Measurements from ENCODE around the gene ABCA7.

DNA sequence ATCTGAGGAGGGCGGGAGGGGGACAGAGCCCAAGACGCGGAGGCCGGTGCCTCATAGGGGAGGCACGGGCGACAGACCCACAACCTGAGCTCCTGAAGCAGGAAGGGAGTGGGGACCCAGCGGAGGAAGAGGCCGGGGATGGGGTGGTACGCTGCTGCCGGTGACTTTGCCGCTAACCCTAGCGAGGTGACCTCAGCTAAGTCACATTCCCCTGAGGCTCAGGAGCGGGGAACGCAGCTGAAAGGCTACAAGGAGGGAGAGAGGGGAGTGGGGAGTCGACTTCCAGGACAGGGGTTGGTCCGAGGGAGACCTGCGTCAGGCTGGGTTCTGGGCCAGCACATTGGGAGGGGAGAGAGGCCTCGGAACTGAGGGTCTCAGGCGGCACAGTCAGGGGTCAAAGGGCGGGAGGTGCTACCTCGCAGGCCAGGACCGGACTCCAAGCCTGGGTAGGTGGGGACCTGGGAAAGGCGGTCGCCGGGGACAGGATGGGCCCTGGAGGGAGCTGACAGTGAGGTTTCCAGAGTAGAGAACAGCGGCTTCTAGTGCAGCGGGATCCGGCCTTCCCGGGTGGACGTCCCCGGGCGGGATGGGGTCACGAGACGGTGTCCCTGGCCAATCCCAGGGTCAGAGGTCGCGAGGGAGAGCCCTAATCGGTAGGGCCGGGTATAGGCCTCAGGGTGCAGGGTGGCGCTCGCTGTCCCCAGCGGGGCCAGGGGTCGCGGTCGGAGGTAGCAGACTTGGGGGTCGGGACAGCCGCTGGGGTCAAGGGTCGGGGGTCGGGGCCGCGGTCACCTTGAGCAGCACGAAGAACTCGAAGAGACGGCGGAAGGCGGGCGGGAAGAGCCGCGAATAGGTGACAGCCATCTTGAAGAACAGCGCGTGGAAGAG lies 19.7 kb upstream of the ABCA7 start:
- TF ChIP-seq, protein P1, sequence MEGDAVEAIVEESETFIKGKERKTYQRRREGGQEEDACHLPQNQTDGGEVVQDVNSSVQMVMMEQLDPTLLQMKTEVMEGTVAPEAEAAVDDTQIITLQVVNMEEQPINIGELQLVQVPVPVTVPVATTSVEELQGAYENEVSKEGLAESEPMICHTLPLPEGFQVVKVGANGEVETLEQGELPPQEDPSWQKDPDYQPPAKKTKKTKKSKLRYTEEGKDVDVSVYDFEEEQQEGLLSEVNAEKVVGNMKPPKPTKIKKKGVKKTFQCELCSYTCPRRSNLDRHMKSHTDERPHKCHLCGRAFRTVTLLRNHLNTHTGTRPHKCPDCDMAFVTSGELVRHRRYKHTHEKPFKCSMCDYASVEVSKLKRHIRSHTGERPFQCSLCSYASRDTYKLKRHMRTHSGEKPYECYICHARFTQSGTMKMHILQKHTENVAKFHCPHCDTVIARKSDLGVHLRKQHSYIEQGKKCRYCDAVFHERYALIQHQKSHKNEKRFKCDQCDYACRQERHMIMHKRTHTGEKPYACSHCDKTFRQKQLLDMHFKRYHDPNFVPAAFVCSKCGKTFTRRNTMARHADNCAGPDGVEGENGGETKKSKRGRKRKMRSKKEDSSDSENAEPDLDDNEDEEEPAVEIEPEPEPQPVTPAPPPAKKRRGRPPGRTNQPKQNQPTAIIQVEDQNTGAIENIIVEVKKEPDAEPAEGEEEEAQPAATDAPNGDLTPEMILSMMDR (IDR thresholded peaks at IDR 0.05 in 4 of 5, conservative IDR thresholded peaks at IDR 0.05 in 1 of 5), result no peak
- no peak for TF ChIP-seq POLR2A (IDR thresholded peaks at IDR 0.05)
